GM19023 (cell line): Measurements from ENCODE around the gene GDPD4.
"Not testable (repeated sequence)": the region's sequence is repeated elsewhere in the genome, so short reads cannot be mapped to it uniquely, and the experiment has no call there.

Source experiments
- ATAC-seq: cut with Tn5 transposase; IDR thresholded peaks from one replicate; pipeline ENCODE4 v1.9.1; 2021; ENCODE audit warnings: mild to moderate bottlenecking, moderate library complexity; ENCODE audit not compliant: unreplicated experiment

The GDPD4 gene

GRCh38 chr11:77300028-77300427, 1.5 kb downstream of the GDPD4 start:
- not testable (repeated sequence) for ATAC-seq

GRCh38 chr11:77299528-77299993, 1.9 kb downstream of the GDPD4 start:
- ATAC-seq = no peak

- ATAC-seq = no peak
Observed at GRCh38 chr11:77294040-77294439, 7.4 kb downstream of the GDPD4 start.

- ATAC-seq = no peak
Observed at GRCh38 chr11:77289737-77290136, 11.7 kb downstream of the GDPD4 start.

- no peak for ATAC-seq
Observed at GRCh38 chr11:77287615-77288273, 13.7 kb downstream of the GDPD4 start.

GRCh38 chr11:77287136-77287535, 14.3 kb downstream of the GDPD4 start:
- ATAC-seq = no peak

GRCh38 chr11:77284476-77285468, 16.7 kb downstream of the GDPD4 start:
- no peak for ATAC-seq

- no peak for ATAC-seq
Observed at GRCh38 chr11:77283101-77283500, 18.4 kb downstream of the GDPD4 start.

GRCh38 chr11:77278595-77279506, 22.6 kb downstream of the GDPD4 start:
- no peak for ATAC-seq

GRCh38 chr11:77276271-77276670, 25.2 kb downstream of the GDPD4 start:
- ATAC-seq = no peak

GRCh38 chr11:77270921-77271320, 30.6 kb downstream of the GDPD4 start:
- no peak for ATAC-seq

- ATAC-seq = no peak
Observed at GRCh38 chr11:77269484-77270123, 31.9 kb downstream of the GDPD4 start.

GRCh38 chr11:77267962-77268361, 33.5 kb downstream of the GDPD4 start:
- ATAC-seq = no peak

GRCh38 chr11:77266766-77267165, 34.7 kb downstream of the GDPD4 start:
- ATAC-seq = no peak

- no peak for ATAC-seq
Observed at GRCh38 chr11:77262803-77263202, 38.7 kb downstream of the GDPD4 start.

GRCh38 chr11:77259641-77260040, 41.8 kb downstream of the GDPD4 start:
- ATAC-seq = no peak

- ATAC-seq = no peak
Observed at GRCh38 chr11:77253690-77254089, 47.8 kb downstream of the GDPD4 start.

- ATAC-seq = no peak
Observed at GRCh38 chr11:77252555-77253270, 48.8 kb downstream of the GDPD4 start.

GRCh38 chr11:77250881-77251640, 50.4 kb downstream of the GDPD4 start:
- ATAC-seq = no peak
